Endothelial cell of umbilical vein (primary cell): ENCODE data around the gene SLC23A2. TPM values are rescaled to one million over a fixed set of nuclear protein-coding genes. Genes with fewer than 3 reads are reported as not detected.

ENCODE experiments used
- BruUV-seq: library from RNA; stranded (reverse); fragments of 400-500 nt; replicated peaks from 2 replicates; lab custom pipeline; 2021; lab: Mats Ljungman, UMichigan
- CTCF ChIA-PET: fragments of 300-600, 350-600 bp; sonication (Branson Sonifier 250); formaldehyde crosslinking; loops from one replicate; lab custom pipeline; 2021; ENCODE audit warnings: antibody characterized with exemption, inconsistent platforms; lab: Charles Lee
- POLR2A ChIA-PET: fragments of 300-600, 350-600 bp; sonication (Branson Sonifier 250); formaldehyde crosslinking; loops from one replicate; lab custom pipeline; 2021; ENCODE audit warnings: antibody characterized with exemption, inconsistent platforms; lab: Charles Lee
- DNase-seq: peaks from one replicate; pipeline ENCODE4 v3.0.0-alpha.2; 2011; ENCODE audit warnings: low read depth, low spot score
- FAIRE-seq: peaks from 2 replicates; lab custom pipeline; 2011; peaks lifted over from hg19 to GRCh38; lab: Jason Lieb, UNC
- H2AFZ ChIP-seq: 2 replicates; pipeline ENCODE4 v1.6.0; 2012; ENCODE audit warnings: low read depth, low read length, control low read depth, inconsistent platforms
- H3K27ac ChIP-seq: 2 replicates; pipeline ENCODE4 v1.5.1; 2011; ENCODE audit warnings: low read depth, mild to moderate bottlenecking, control low read depth, low read length, moderate library complexity; ENCODE audit not compliant: insufficient read depth
- H3K27me3 ChIP-seq, 2 experiments: 2 replicates each; pipeline versions ENCODE4 v1.6.0 to v1.6.1; 2011; ENCODE audit warnings: low read length in 2 of 2, mixed read lengths in 1 of 2; ENCODE audit not compliant: control insufficient read depth in 2 of 2, insufficient read depth in 2 of 2
- H3K36me3 ChIP-seq, 2 experiments: 2 replicates in 1 of 2; 3 replicates in 1 of 2; pipeline ENCODE4 v1.5.1; 2011; ENCODE audit warnings: low read length in 2 of 2, mild to moderate bottlenecking in 1 of 2, moderate library complexity in 1 of 2; ENCODE audit not compliant: control insufficient read depth in 2 of 2, insufficient read depth in 2 of 2; ENCODE audit errors: extremely low read depth in 1 of 2
- H3K4me1 ChIP-seq: 3 replicates; pipeline ENCODE4 v1.5.1; 2011; ENCODE audit warnings: mild to moderate bottlenecking, low read length; ENCODE audit not compliant: control insufficient read depth, insufficient read depth; ENCODE audit errors: extremely low read depth
- H3K4me2 ChIP-seq: 2 replicates; pipeline ENCODE4 v1.6.1; 2011; ENCODE audit warnings: low read length, control low read depth, mixed read lengths; ENCODE audit not compliant: insufficient read depth
- H3K4me3 ChIP-seq, 3 experiments: fragments of 200-600 bp in 1 of 3; sonication (generic), shearing (Covaris generic) in 1 of 3; replicated peaks in 1 of 3; 2 replicates each; pipeline ENCODE4 v1.5.1; 2011 to 2016; ENCODE audit warnings: control low read depth in 3 of 3, low read length in 3 of 3, mild to moderate bottlenecking in 2 of 3, inconsistent platforms in 1 of 3, low read depth in 1 of 3, moderate library complexity in 1 of 3; ENCODE audit not compliant: insufficient read depth in 1 of 3
- H3K79me2 ChIP-seq: 2 replicates; pipeline ENCODE4 v1.6.0; 2012; ENCODE audit warnings: low read length, inconsistent platforms; ENCODE audit not compliant: control insufficient read depth, insufficient read depth
- H3K9ac ChIP-seq: replicated peaks from 2 replicates; pipeline ENCODE3; 2011; ENCODE audit warnings: low read length, control low read depth; ENCODE audit not compliant: insufficient read depth; ENCODE audit errors: extremely low read depth
- H3K9me1 ChIP-seq: replicated peaks from 3 replicates; pipeline ENCODE4 v1.6.0; 2011; ENCODE audit warnings: mild to moderate bottlenecking, low read length; ENCODE audit not compliant: control insufficient read depth, insufficient read depth; ENCODE audit errors: extremely low read depth
- H3K9me3 ChIP-seq: replicated peaks from 2 replicates; pipeline ENCODE4 v1.5.1; 2012; ENCODE audit warnings: low read length, inconsistent platforms; ENCODE audit not compliant: control insufficient read depth, insufficient read depth
- H4K20me1 ChIP-seq: replicated peaks from 2 replicates; pipeline ENCODE3; 2011; ENCODE audit warnings: mild to moderate bottlenecking, low read length; ENCODE audit not compliant: control insufficient read depth, insufficient read depth; ENCODE audit errors: extremely low read depth
- EZH2 ChIP-seq: IDR thresholded peaks from 2 replicates; pipeline ENCODE4 v1.6.1; 2012; ENCODE audit warnings: borderline replicate concordance, low read depth, mild to moderate bottlenecking, moderate library complexity, low read length, inconsistent platforms; ENCODE audit not compliant: severe bottlenecking
- FOS ChIP-seq: IDR thresholded peaks from 2 replicates; pipeline ENCODE4 v1.6.1; 2011; ENCODE audit warnings: mild to moderate bottlenecking, low read length, moderate library complexity, borderline replicate concordance; ENCODE audit not compliant: insufficient read depth
- GATA2 ChIP-seq: IDR thresholded peaks from 2 replicates; pipeline ENCODE4 v1.7.0; 2011; ENCODE audit warnings: low read depth, mild to moderate bottlenecking, moderate library complexity, mixed read lengths, low read length; ENCODE audit not compliant: insufficient read length, insufficient read depth
- JUN ChIP-seq: IDR thresholded peaks from 2 replicates; pipeline ENCODE4 v1.6.1; 2011; ENCODE audit warnings: borderline replicate concordance, low read depth; ENCODE audit not compliant: insufficient read length, insufficient read depth
- MYC ChIP-seq: IDR thresholded peaks from one replicate; pipeline ENCODE4 v1.6.1; 2011; ENCODE audit warnings: mild to moderate bottlenecking, low read depth, low read length
- POLR2A ChIP-seq: IDR thresholded peaks from 2 replicates; pipeline ENCODE4 v1.6.1; 2012; ENCODE audit warnings: low read depth, mild to moderate bottlenecking, control low read depth, low read length
- POLR2AphosphoS5 ChIP-seq: IDR thresholded peaks from 2 replicates; pipeline ENCODE4 v1.6.1; 2012; ENCODE audit warnings: low read depth, mild to moderate bottlenecking, control low read depth, low read length, moderate library complexity; ENCODE audit not compliant: insufficient read depth
- dilution Hi-C: fragments of 300-500 bp; cut with MboI; formaldehyde crosslinking; loops from one replicate; pipeline ENCODE4 v1.15.0; 2019; ENCODE audit warnings: low sequenced_read_pairs; ENCODE audit not compliant: extremely low pct_ligation_motif_present
- intact Hi-C: fragments of 100-400 bp; cut with micrococcal nuclease; formaldehyde crosslinking; loops from one replicate; pipeline ENCODE4 v1.10.0; 2022
- polyA plus RNA-seq, 4 experiments: library from polyadenylated mRNA; depleted of rRNA in 3 of 4; stranded (reverse) in 3 of 4; unstranded in 1 of 4; fragments of >200 nt; gene quantifications; 2 replicates each; pipeline versions ENCODE4 v1.2.1 to v1.2.3, GENCODE V29; 2011 to 2012; ENCODE audit warnings: missing spikeins in 1 of 4
- total RNA-seq: library from RNA; stranded (reverse); gene quantifications from 2 replicates; pipeline ENCODE4 v1.2.3, GENCODE V29; 2021
- TF ChIP-seq, protein P1 (sequence below), 2 donors: IDR thresholded peaks; 1 replicate in 1 of 2; 2 replicates in 1 of 2; pipeline ENCODE4 v1.5.1; 2011; ENCODE audit warnings: low read length in 2 of 2, mild to moderate bottlenecking in 2 of 2, moderate library complexity in 2 of 2, control low read depth in 1 of 2, inconsistent platforms in 1 of 2, low read depth in 1 of 2; ENCODE audit not compliant: insufficient read depth in 1 of 2; ENCODE audit errors: extremely low read depth in 1 of 2
- TF ChIP-seq, protein P2 (sequence below): IDR thresholded peaks from 2 replicates; pipeline ENCODE4 v1.6.1; 2011; ENCODE audit not compliant: insufficient read depth, insufficient read length

Gene SLC23A2
- total and polyA plus RNA-seq, 2 donors (not counting 3 experiments of a cell fraction or from before 2014, with no cell fraction given), result 24.4 to 24.5 TPM

DNA sequence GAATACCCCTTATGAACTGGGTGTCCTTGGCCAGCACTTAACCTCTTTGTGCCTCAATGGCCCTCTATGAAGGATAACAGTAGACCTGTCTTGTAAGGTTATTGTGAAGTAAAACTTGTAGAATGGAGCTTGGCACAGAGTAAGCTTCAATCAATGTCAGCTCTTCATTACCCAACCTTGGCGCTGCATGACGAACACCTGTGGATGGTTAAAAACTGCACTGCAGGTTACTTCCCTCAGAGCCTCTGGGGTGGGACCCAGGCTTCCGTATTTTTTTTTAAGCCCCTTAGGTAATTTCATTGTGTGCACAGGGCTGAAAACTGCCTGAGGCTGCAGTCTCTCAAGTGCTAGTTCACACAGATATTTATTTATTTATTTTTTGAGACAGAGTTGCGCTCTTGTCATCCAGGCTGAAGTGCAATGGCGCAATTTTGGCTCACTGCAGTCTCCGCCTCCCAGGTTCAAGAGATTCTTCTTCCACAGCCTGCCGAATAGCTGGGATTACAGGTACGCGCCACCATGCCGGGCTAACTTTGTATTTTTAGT lies 42.8 kb upstream of the SLC23A2 start:
- H2AFZ ChIP-seq, result no peak overlapping the region
- no peak overlapping the region for H3K4me3 ChIP-seq
- H3K4me2 ChIP-seq, result no peak overlapping the region
- H3K36me3 ChIP-seq, result no peaks in the 10 kb centered on the region
- intact Hi-C loops, result no loop called here
- POLR2A ChIA-PET, result no interaction called here
- dilution Hi-C loops, result no loop called here
- H3K27ac ChIP-seq, result no peak overlapping the region
- DNase-seq (no peak), FAIRE-seq (no peak)
- H4K20me1 ChIP-seq, result no peaks in the 10 kb centered on the region
- H3K27me3 ChIP-seq, result no peaks in the 10 kb centered on the region
- no peak for TF ChIP-seq FOS
- no peak for TF ChIP-seq GATA2
- H3K9me3 ChIP-seq, result no peaks in the 10 kb centered on the region
- H3K79me2 ChIP-seq, result no peaks in the 10 kb centered on the region
- H3K4me1 ChIP-seq, result no peaks in the 10 kb centered on the region
- no TSS peak for BruUV-seq
- CTCF ChIA-PET, result interaction anchor here (1.7 to 3.4 kb wide), 2 partner anchors 12 to 57 kb away, joined by 5 to 18 read pairs; no protein-coding TSS in a partner anchor
- H3K9ac ChIP-seq, result no peak overlapping the region
- no peaks in the 10 kb centered on the region for H3K9me1 ChIP-seq

DNA sequence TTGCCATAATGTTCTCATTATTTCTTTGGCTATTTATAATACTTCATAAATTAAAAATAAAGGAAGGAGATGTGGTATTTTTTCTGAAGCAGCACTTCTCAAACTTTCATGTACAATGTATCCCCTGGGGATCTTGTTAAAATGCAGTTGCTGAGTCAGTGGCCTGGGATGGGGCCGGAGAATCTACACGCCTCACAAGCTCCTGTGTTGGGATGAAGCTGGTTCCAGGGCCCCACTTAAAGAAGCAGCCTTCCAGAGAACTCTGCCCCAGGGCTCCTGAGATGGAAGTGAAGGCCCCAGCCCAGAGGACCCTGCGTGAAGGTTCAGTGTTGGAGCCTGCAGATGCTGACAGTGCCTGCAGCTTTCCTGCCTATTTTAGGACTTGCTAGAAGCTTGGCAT lies 40.1 kb upstream of the SLC23A2 start:
- H3K36me3 ChIP-seq, result no peaks in the 10 kb centered on the region
- dilution Hi-C loops, result no loop called here
- DNase-seq (no peak), FAIRE-seq (no peak)
- no peak overlapping the region for H3K27ac ChIP-seq
- no peaks in the 10 kb centered on the region for H3K79me2 ChIP-seq
- no peaks in the 10 kb centered on the region for H3K27me3 ChIP-seq
- H4K20me1 ChIP-seq, result no peaks in the 10 kb centered on the region
- ChIA-PET POLR2A (no interaction called here), CTCF (interaction anchor here (0.7 to 3.4 kb wide), 2 partner anchors 14 to 60 kb away, joined by 3 to 18 read pairs; no protein-coding TSS in a partner anchor)
- H3K9ac ChIP-seq, result no peak overlapping the region
- H3K9me3 ChIP-seq, result no peaks in the 10 kb centered on the region
- no peak overlapping the region for H3K4me2 ChIP-seq
- no peak overlapping the region for H2AFZ ChIP-seq
- no peaks in the 10 kb centered on the region for H3K9me1 ChIP-seq
- intact Hi-C loops, result no loop called here
- no peaks in the 10 kb centered on the region for H3K4me1 ChIP-seq
- BruUV-seq, result no TSS peak
- TF ChIP-seq JUN, result no peak
- TF ChIP-seq EZH2, result no peak
- TF ChIP-seq, protein P1, sequence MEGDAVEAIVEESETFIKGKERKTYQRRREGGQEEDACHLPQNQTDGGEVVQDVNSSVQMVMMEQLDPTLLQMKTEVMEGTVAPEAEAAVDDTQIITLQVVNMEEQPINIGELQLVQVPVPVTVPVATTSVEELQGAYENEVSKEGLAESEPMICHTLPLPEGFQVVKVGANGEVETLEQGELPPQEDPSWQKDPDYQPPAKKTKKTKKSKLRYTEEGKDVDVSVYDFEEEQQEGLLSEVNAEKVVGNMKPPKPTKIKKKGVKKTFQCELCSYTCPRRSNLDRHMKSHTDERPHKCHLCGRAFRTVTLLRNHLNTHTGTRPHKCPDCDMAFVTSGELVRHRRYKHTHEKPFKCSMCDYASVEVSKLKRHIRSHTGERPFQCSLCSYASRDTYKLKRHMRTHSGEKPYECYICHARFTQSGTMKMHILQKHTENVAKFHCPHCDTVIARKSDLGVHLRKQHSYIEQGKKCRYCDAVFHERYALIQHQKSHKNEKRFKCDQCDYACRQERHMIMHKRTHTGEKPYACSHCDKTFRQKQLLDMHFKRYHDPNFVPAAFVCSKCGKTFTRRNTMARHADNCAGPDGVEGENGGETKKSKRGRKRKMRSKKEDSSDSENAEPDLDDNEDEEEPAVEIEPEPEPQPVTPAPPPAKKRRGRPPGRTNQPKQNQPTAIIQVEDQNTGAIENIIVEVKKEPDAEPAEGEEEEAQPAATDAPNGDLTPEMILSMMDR (IDR thresholded peaks at IDR 0.05; ENCODE audit: extremely low read depth in 1 of 2, insufficient read depth in 1 of 2, low read depth in 1 of 2, low read length in 2 of 2), result no peak
- TF ChIP-seq GATA2, result no peak
- TF ChIP-seq FOS, result no peak
- no peak for TF ChIP-seq MYC
- TF ChIP-seq POLR2AphosphoS5, result no peak
- TF ChIP-seq, protein P2, sequence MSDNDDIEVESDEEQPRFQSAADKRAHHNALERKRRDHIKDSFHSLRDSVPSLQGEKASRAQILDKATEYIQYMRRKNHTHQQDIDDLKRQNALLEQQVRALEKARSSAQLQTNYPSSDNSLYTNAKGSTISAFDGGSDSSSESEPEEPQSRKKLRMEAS, result no peak
- no peak for TF ChIP-seq POLR2A
- no peak overlapping the region for H3K4me3 ChIP-seq
